NOMO-1 (cell line): ENCODE results near the gene MRPS35.
A peak's percentile ranks its signal among the peaks of the same experiment; 100 is the strongest.
"Not testable (repeated sequence)": the region's sequence is repeated elsewhere in the genome, so short reads cannot be mapped to it uniquely, and the experiment has no call there.

Experiments used
- DNase-seq, 2 experiments: peaks; one replicate each; lab custom pipeline; 2025; ENCODE audit not compliant: unreplicated experiment in 2 of 2; lab: John Stamatoyannopoulos, UW

The MRPS35 gene

DNA sequence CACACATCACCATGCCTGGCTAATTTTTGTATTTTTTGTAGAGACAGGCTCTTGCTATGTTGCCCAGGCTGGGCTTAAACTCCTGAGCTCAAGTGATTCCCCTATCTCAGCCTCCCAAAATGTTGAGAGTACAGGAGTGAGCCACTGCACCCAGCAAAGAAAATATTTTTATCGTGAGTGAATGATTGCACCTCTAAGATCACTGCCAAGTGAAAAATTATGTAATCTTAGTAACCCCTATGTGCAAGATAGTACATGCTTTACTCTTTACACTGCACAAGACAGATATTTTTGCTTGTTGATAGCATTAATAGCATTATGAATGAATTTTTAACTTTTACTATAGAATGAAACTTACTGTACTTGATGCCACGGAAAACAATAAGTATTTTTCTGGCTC, 3.4 kb upstream of the MRPS35 start:
- no peak for DNase-seq

DNA sequence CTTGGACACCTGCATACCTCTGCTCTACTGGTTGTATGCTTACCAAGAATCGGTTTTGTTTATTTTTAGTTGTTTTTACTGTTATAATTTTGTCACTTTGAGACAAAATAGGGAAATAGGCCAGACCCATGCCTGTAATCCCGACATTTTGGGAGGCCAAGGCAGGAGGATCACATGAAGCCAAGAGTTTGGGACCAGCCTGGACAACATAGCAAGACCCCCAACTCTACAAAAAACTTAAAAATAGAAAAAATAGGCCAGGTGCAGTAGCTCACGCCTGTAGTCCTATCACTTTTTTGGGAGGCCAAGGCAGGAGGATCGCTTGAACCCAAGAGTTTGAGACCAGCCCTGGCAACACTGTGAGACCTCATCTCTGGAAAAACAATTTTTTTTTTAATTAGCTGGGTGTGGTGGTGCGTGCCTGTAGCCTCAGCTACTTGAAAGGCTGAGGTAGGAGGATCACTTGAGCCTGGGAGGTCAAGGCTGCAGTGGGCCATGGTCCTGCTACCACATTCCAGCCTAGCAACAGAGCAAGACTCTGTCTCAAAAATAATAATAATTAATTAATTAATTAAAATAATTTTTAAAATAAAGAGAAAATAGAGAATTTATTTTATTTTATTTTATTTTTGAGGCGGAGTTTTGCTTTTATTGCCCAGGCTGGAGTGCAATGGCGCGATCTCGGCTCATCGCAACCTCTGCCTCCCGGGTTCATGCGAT, 1.3 kb upstream of the MRPS35 start:
- no peak for DNase-seq

DNA sequence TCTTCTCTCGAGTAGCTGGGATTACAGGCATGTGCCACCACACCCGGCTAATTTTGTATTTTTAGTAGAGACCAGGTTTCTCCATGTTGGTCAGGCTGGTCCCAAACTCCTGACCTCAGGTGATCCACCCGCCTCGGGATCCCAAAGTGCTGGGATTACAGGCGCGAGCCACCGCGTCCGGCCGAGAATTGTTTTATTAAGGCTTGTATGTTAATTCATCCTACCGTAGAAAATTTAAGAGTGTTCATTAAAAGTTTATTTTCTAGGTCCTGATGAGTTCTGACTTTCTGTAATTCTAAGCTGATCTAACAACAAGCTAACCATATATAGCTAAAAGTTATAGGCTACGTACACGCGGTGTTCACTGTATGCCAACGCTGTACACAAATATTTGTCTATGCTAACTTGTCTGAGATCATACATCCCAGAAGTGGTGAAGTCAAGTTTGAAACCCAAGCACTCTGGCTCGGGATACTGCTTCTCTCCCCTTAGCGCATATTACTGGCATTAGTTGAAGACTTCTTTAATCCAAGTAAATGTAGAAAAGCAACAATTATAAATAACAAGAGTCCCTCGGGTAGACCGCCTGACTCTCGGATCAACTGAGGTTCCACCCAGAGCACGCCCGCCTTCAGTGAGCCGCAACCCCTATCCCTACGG, 570 bp upstream of the MRPS35 start:
- no peak for DNase-seq

DNA sequence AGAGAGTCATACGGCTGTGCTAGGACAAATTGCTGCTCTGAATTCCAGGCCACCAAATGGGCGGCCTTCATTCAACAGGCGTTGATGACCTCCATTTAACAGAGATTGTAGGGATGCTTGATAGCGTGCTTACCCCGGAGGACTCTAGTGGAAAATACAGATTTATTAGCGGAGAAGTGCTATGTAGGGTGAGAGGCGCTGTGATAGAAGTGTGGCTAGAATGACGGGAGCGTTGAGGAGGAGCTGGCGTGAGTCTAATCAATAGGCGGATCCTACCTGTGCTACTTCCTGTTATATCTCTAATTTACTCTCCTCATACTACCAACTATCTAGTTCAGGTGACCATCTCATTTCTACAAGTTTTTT, 668 bp downstream of the MRPS35 start:
- peak; percentile 5 to 26 for DNase-seq

DNA sequence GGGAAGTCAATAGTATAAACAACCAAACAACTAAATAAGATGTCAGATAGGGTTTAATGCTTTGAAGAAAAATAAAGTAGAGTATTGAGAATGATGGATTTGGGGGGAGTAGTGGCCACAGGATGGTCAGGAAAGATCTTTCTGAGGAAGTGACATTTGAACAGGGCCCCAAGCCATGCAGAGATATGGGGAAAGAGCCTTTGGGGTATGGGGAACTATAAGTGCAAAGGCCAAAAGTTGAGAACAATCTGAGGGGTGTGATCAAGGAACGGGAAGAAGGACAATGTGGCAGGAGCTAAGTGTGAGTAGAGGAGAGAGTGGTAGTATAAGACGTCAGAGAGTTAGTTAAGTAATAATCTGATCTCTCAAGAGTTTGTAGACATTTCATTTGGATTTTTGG, 1.3 kb downstream of the MRPS35 start:
- DNase-seq: peak in 1 of 2 experiments; percentile 37

DNA sequence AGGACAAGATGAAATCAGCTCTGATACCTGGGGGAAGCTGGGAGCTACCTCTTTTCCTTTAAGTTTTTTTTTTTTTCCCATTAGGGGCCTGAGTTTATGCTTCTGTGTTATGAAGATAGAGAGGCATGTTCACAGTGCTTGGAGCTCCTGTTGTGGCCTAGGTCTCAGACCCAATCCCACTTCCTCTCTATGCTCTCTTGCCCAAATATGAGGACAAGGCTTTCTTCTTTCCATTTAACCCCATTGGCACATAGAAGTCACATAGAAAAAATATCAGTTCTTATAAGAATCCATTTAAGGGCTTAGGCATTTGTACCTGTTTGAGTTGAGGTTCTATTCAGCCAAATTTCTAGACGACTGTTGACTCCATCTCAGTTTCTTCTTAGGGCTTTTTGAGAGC, 12.6 kb downstream of the MRPS35 start:
- no peak for DNase-seq

DNA sequence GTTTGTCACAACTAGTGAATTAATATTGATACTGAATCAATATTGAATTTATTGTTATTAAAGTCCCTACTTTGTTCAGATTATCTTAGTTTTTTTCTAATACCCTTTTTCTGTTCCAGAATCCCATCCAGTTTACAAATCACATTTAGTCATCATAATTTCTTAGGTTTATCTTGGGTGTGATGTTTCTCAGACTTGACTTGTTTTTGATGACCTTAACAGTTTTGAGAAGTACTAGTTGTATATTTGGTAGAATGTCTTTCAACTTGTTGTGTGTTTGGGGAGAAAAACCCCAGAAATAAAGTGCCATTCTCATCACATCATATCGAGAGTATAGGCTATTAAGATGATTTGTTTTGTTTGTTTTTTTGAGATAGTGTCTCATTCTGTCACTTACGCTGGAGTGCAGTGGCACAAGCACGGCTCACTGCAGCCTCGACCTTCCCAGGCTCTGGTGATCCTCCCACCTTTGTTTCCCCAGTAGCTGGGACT, 19.5 kb downstream of the MRPS35 start:
- no peak for DNase-seq

DNA sequence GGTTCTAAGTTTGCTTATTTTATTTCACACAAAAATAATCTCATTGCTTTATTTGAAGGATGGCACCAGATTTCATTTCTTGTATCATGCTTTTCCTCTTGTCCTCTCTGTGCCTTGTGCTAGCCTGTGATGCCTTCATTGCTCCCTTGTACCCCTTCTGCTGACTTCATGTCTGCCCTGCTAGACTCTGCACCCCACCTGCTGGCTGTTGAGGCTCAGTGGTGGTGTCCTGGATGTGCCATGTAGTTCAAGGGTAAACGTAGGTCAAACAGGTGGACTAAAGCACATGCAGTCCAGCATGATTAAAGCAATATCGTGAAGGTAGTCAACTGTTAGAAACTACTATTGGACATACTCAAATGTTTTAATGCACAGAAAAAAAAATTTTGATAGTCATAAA, 21.6 kb downstream of the MRPS35 start:
- no peak for DNase-seq

DNA sequence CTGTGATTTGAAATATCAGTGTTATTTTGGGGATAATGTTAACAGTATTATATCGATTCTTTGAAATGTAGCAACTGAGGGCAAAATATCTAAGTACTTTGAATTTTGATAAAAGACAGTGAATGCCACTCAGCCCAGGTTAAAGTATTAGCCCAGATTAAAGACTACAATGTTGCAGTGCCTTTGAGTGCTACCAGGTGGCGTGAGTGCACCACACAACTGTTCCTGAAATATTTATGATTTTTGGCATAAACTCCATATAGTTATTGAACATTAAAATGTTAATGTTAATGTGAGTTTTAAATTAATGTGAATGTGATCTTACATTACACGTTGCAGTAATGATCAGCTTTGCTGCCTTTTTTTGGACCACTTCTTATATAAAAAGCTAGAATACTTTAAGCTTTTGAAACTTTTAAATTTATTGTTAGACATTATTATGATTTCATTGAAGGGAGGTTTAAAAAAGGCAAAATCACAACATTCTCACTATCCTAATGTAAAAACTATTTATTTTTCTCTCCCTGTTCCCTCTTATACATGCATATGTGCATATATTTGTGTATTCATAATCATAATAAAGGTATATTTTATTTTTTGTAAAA, 22.5 kb downstream of the MRPS35 start:
- peak; percentile 28 to 44 for DNase-seq

DNA sequence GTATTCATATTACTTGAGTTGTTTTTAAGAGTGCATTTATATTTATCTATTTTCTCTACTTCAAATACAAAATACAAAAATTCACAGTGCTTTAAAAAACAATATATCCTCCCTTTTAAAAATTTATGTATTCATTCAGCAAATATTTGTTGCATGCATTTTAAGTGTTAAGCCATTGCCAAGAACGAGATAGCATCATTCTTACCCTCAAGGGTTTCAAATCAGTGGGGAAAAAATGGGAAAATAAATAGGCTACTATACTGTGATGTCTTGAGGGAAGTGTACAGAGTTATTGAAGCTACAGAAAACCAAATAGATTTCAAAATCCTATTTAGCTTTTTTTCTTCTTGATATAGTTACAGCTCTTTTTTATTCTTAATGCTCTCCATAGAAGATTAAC, 23.2 kb downstream of the MRPS35 start:
- no peak for DNase-seq

DNA sequence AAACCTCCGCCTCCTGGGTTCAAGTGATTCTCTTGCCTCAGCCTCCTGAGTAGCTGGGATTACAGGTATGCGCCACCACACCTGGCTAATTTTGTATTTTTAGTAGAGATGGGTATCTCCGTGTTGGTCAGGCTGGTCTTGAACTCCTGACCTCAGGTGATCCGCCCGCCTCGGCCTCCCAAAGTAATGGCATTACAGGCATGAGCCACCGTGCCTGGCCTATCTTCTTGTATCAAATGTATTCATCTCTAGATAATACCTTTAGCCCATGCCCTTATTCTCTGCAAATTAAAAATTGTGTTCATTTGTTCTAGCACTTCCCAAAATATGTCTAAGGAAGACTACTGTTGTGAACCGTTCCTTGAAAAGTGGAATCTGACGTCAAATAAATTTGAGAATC, 23.7 kb downstream of the MRPS35 start:
- not testable (repeated sequence) for DNase-seq

DNA sequence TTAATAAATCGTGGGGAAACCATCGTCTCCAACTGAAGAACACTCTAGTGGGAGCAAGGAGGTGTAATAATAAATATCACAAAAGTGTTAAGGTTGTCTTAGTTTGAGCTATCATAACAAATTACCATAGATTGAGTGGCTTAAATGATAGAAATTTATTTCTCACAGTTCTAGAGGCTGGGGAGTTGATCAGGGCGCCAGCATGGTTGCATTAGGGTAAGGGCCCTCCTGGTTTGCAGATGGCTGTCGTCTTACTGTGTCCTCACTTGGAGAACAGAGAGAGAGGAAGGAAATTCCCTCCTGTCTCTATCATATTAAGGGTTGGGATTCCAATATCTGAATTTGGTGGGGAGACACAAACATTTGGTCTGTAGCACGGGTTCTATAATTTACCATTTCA, 33.0 kb downstream of the MRPS35 start:
- no peak for DNase-seq

DNA sequence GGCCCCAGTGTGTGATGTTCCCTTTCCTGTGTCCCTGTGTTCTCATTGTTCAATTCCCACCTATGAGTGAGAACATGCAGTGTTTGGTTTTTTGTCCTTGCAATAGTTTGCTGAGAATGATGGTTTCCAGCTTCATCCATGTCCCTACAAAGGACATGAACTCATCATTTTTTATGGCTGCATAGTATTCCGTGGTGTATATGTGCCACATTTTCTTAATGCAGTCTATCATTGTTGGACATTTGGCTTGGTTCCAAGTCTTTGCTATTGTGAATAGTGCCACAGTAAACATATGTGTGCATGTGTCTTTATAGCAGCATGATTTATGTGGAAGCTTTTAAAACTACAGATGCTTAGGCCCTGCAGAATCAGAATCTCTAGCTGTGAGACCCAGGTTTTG, 35.1 kb downstream of the MRPS35 start:
- not testable (repeated sequence) for DNase-seq

DNA sequence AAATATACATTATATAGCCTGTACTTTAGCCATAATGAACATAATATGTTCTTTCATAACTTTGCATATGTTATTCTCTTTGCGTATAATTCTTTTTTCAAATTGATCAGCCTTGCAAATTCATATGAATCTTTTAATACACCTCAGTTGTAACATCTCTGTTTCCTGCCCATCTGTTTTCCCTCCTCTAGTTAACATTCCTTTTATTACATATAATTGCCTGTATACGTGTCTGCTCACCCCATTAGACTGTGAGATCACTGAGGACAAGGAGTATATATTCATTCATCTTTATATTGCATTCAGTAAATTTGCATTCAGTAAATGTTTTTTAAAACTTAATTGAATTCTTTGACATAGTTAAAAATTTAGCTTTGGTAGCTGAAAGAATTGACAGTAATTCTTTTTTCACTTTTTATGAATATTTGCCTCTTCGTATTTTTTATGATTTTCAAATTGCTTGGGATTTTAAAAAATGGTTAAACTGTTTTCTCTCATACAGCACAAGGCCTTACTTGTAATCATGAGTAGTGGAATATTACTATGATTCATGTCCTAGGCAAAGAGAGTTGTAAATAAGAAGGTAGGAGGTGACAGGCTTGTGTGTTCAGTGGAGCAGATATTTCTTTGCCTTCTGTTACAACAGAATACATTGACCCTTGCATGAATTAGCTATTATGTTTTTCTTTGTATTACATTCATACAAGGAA, 36.6 kb downstream of the MRPS35 start:
- no peak for DNase-seq

DNA sequence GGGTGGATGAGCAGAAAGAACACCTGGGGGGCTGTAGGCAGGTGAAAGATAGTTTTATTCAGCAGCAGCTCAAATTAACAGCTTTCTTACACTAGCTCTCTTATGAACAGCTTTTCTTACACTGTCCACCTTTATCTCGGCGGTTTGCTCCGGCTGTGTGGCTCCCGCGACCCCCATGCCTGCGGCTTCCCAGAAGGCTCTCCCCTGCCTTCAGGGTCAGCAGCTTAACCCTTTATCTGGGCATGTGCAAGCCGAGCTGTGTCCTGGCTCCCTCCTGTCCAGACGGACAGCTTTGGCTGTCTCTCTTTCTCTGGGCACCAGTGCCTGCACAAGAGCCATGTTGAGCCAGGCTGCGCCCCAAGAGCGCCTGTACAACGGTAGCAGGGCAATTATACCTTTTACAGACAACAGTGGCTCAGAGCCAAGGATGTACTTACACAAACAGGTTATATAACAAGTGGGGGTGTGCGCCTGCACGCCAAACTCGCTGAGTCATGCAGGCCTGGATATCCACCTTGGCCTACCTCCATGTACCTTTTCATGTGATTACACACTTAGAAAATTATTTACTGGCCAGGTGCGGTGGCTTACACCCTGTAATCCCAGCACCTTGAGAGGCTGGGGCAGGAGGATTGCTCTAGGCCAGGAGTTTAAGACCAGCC, 40.9 kb downstream of the MRPS35 start:
- no peak for DNase-seq

DNA sequence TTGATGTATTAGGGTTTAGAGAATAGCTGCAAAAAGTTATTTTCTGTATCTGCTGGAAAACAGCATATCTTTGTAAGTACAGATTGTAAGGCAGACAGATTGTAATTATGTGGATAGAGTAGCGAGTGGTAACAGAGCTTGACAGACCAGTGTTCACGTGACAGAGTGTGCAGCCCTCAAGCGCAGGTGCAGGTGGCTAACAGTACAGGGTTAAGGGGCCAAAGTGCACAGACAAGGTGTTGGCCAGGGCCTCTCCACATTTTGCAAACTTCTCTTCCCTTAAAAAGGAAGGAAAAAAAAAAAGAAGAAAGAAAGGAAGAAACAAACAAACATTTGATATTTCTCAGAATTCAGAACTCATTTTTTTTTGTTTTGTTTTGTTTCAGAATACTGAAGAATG, 44.2 kb downstream of the MRPS35 start:
- DNase-seq: no peak

DNA sequence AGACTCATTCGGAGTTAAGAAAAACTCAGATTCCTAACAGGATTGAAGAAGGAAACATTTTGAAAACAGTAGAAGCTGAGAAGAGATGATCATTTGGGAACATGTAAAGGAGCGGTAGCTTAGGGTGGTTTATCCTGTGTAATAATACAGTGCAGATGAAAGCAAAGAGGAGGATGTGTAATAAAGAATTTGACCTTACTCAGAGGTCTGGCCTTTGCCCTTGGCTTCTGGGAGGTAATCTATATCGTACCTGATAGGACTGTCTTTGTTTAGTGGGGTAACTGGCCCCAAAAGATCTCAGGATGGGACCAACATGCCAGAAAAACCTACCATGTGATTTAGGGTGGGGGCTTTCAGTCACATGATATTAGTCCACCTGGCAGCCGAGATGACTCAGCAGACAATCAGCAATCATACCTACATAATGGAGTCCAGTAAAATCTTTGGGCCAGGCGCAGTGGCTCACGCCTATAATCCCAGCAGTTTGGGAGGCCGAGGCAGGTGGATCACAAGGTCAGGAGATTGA, 46.1 kb downstream of the MRPS35 start:
- no peak for DNase-seq

DNA sequence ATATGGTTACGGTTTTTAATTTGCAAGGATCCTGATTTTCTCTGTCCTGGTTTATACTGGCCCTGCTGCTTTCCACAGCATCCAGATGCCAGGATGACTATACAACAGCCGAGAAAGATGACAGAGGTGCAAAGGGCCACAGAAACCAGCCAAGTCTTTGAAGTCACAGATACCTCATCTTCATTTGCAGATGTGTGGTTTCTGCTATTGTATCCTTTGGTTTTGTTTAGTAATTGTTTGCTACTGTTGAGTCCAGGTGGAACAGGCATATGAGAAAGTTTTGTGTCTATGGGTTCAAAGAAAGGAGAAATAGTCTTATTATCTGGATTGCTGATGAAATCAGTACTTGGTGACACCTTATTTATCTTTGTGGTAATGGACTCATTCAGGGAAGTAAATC, 52.1 kb downstream of the MRPS35 start:
- no peak for DNase-seq

DNA sequence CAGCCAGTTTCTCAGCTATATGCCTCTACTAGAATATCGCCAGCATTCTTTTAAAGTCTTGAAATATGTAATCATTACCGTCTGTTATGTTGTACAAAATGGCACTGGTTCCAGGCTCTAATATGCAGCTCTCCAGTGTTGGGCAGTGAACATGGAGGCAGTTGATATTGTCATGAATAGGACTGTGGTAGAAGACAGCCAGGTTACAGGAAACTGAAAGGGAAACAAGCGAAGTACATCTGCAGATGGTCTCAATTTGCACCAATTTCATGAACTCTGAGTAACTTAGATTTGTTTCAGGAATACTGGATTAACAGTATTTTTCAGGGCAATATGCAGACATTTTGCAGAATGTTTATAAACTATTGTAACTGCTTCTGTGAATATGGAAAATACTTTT, 56.0 kb downstream of the MRPS35 start:
- DNase-seq: no peak

DNA sequence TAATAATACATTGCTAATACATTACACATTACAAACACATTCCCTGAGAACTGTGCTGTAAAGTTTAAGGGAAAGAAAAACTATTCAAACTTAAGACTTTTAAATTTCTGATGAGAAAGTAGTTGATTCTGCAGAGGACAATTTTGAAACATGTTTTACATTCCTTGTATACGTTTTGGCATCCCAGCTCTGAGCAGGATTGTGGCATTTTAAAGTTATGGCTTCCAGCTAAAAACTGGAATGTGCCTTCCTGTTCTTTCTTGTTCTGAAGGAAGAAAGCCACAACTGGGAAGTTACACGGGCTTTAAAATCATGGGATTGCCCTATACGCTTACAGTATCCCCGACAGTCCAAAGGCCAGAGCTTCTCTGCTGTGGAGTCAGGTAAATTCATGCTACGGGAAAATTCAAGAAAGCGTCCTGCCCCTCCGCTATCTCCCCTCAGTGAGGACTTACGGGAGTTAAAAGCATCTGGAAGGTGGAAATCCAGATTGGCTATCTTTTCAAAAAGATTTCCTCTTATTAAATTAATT, 58.6 kb downstream of the MRPS35 start:
- no peak for DNase-seq
